Left colon (tissue), 2 donors: ENCODE results near the gene MSL3. TPM values are rescaled to one million over a fixed set of nuclear protein-coding genes. Genes with fewer than 3 reads are reported as not detected.
A peak's percentile ranks its signal among the peaks of the same experiment; 100 is the strongest.

Experiments
- ATAC-seq: fragments of 200-7000 bp; cut with Tn5 transposase; one replicate; pipeline ENCODE4 v1.9.1; 2020; ENCODE audit warnings: mild to moderate bottlenecking, moderate library complexity
- DNase-seq, 2 donors: peaks; one replicate each; pipeline ENCODE4 v3.0.0-alpha.2; 2020
- intact Hi-C, 2 donors: fragments of 100-400 bp; cut with DNase I in 1 of 2; cut with micrococcal nuclease in 1 of 2; formaldehyde crosslinking; loops; one replicate each; pipeline versions ENCODE4 v1.11.2 to v1.14.0; 2022; cut with DNase I, micrococcal nuclease
- total RNA-seq, 2 donors: library from RNA; stranded (reverse); fragmentation: NEBNext Ultra II Directional; extraction: Animal tissue kit (Norgen Biotek cat#: 25700); gene quantifications; one replicate each; pipeline ENCODE4 v1.2.1, GENCODE V29; 2021
- donor health status: DM: no; HTN: no; CAD: no.
- donor health status: DM: yes; HTN: yes; CAD: no.

MSL3 gene
- total RNA-seq, 2 donors from 2014 or later: 14.9 to 16.6 TPM

GRCh38 chrX:11758400-11759171, 549 bp downstream of the MSL3 start:
- DNase-seq: peak; percentile 85 to 90
- peak; percentile 79 for ATAC-seq
- intact Hi-C loops: no loop called here

GRCh38 chrX:11759172-11759460, 1.1 kb downstream of the MSL3 start:
- ATAC-seq: no peak
- intact Hi-C loops: no loop called here
- DNase-seq: no peak

- peak; percentile 88 for ATAC-seq
- peak; percentile 73 to 86 for DNase-seq
- intact Hi-C loops: no loop called here
Measured at GRCh38 chrX:11759461-11760311, 1.6 kb downstream of the MSL3 start.

DNA sequence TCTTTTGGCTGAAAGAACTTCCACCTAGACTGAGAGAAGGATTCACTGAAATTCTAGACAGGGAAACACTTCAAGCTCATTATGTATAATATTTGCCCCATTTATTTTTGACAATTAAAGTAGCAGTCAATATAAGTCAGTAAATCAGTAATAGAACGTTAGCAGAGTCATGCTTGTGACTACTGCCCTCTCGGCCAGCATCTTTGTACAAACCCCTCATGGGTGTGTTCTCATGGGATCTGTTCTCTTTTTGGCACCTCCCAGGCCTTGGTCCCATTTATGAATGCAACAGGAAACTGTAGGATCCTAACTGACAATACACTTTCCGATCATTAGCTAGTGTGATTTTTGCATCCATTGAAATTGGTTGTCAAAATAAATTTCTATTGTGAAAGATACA, 2.9 kb downstream of the MSL3 start:
- DNase-seq (no peak), ATAC-seq (no peak)
- intact Hi-C loops: no loop called here

DNA sequence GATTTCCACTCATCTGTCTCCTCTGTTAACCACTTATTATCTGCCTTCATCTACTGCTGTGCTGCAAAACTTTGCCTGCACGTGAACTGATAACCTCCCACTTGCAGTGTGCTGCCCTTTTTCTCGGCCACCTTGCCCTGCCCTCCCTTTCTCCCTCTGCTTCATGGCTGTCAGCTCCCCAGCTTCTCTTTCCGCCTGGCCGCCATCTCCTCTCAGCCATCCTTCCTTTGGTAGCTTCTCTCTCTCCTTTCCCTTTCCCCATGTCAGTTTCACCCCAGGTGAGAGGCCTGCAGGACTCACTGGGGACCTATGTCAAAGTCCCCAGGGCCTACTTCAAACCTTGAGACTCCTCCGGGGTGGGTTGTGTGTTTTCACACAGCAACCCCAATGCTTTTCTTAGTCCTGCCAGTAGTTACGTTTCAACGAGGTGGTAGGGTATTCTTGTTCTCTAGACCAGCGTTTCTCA, 6.6 kb downstream of the MSL3 start:
- no peak for ATAC-seq
- no peak for DNase-seq
- intact Hi-C loops: loop anchor here in 1 of 2 donors (5.0 kb wide), 1 partner anchor 232 kb away; no protein-coding TSS in a partner anchor

DNA sequence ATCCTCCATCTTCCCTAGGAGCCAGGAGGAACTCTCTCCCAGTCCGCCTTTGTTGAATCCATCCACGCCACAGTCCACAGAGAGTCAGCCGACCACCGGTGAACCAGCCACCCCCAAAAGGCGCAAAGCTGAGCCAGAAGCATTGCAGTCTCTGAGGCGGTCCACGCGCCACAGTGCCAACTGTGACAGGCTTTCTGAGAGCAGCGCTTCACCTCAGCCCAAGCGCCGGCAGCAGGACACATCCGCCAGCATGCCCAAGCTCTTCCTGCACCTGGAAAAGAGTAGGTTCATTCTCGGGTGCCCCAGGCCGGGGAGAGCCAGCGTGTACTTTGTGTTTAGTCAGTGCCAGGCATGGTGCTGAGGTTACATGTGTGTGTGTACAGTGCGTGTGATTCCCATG, 7.4 kb downstream of the MSL3 start:
- no peak for ATAC-seq
- intact Hi-C loops: loop anchor here in 1 of 2 donors (5.0 kb wide), 1 partner anchor 233 kb away; no protein-coding TSS in a partner anchor

GRCh38 chrX:11766487-11766886, 8.4 kb downstream of the MSL3 start:
- intact Hi-C loops: loop anchor here in 1 of 2 donors (5.0 kb wide), 1 partner anchor 234 kb away; no protein-coding TSS in a partner anchor
- ATAC-seq (no peak), DNase-seq (no peak)

More for the DNA sequence above, 7.4 kb downstream of the MSL3 start:
- DNase-seq: no peak

DNA sequence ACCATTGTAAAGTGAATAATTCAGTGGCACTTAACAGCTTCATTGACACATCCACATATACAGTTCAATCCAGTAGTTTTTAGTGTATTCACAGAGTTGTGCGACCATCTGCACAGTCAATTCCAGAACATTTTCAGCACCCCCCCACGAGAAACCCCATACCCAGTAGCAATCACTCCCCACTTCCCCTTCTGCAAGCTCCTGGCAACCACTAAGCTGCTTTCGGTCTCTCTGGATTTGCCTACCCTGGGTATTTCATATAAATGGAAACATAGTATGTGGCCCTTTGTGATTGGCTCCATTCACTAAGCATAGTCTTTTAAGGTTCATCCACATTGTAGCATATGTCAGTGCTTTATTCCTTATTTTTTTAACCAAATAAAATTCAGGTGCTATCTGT, 10.0 kb downstream of the MSL3 start:
- DNase-seq: no peak
- ATAC-seq: no peak
- intact Hi-C loops: loop anchor here in 1 of 2 donors (5.0 kb wide), 1 partner anchor 236 kb away; no protein-coding TSS in a partner anchor

- intact Hi-C loops: loop anchor here in 1 of 2 donors (10.0 kb wide), 1 partner anchor 626 kb away; no protein-coding TSS in a partner anchor
Measured at GRCh38 chrX:11770320-11770719, 12.3 kb downstream of the MSL3 start.

GRCh38 chrX:11778230-11778629, 20.2 kb downstream of the MSL3 start:
- no peak for ATAC-seq
- intact Hi-C loops: loop anchor here in 1 of 2 donors (10.0 kb wide), 1 partner anchor 633 kb away; no protein-coding TSS in a partner anchor

More at GRCh38 chrX:11770320-11770719, 12.3 kb downstream of the MSL3 start:
- DNase-seq: peak in 1 of 2 donors; percentile 27
- peak; percentile 80 for ATAC-seq

DNA sequence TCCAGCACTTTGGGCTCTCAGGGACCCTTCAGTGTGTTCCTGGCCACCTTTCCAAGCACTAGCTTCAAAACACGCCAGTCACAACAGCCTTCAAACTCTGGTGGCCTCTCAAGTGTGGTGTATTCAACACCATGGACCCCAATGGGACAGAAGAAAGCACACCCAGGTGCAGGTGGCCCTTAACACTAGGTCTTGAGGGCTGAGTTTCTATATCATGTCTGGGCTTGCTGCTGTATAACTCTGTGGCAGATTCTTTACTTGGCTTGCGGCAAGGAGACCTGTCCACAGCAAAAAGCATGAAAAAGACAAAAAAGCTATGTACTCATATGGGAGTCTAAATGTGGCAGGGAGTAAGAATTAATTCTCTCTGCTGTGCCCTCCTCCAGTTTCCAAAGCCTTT, 23.1 kb downstream of the MSL3 start:
- DNase-seq (no peak), ATAC-seq (no peak)
- intact Hi-C loops: no loop called here

More at GRCh38 chrX:11778230-11778629, 20.2 kb downstream of the MSL3 start:
- DNase-seq: no peak

GRCh38 chrX:11781734-11782370, 23.8 kb downstream of the MSL3 start:
- DNase-seq: no peak
- intact Hi-C loops: no loop called here
- ATAC-seq: no peak

DNA sequence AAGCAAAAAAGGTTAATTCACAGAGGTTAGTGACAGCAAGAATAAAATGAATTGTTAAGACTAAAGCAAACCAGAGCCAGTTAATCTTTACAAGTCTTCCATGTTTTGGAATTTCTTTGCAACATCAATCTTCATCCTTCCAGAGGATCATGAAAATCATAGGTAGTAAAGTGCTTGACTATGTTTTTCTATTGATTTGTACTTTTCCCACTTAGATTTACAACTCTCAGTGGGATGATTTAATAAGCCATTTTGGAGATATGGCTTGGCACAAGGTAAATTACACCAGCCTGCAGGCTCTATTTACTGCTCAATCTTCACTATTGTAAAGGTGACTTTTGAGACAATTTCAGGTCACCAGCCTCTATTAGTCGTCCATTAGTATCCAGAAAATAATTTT, 26.5 kb downstream of the MSL3 start:
- intact Hi-C loops: no loop called here

DNA sequence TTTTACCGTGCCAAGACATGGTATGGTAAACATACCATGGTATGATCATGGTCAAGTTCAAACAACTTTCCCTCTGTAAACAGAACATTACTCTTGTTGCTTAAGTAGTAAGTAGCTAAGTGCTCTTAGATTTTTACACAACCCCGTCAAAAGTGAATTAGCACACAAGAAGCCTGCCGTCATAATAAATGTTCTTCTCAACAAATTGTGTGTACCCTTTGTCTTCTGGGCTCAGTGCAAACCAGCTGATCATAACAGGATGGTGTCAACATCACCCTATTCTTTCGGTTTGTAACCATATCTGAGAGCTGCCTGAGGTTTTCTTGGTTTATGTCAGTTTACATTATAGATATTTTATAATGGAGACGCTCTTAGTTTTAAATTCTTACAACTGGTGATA, 28.8 kb downstream of the MSL3 start:
- intact Hi-C loops: no loop called here
- DNase-seq: no peak
- ATAC-seq: no peak

More for the DNA sequence above, 26.5 kb downstream of the MSL3 start:
- no peak for DNase-seq
- ATAC-seq: no peak

GRCh38 chrX:11787564-11787963, 29.5 kb downstream of the MSL3 start:
- intact Hi-C loops: no loop called here
- DNase-seq (peak; percentile 27 to 59), ATAC-seq (no peak)

DNA sequence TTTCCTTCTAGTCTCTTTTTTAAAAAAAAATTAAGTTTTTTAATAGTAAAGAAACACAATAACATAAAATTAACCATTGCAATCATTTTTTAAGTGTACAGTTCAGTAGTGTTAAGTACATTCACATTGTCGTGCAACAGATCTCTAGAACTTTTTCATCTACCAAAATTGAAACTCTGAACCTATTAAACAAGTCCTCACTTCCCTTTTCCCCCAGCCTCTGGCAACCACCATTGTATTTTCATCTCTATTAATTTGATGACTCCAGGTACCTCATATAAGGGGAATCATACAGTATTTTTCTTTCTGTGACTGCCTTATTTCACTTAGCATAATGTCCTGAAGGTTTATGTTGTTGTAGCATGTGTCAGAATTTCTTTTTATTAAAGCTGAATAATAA, 31.8 kb downstream of the MSL3 start:
- intact Hi-C loops: no loop called here
- no peak for DNase-seq
- ATAC-seq: no peak

GRCh38 chrX:11791090-11791489, 33.1 kb downstream of the MSL3 start:
- DNase-seq (no peak), ATAC-seq (no peak)
- intact Hi-C loops: no loop called here

DNA sequence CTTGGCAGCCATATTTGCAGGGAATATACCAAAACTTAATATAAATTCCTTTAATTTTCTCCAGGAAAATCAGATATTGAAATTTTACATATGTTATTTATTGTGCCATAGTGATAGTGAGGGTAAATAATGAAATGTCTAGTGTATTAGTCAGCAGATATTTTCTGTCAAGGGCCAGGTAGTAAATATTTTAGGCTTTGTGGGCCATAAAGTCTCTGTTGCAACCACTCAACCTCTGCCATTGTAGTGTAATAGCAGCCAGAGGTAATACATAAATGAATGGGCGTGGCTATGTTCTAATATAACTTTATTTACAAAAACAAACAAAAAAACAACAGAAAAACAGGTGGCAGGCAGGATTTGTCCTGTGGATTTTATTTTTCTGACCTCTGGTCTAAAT, 33.5 kb downstream of the MSL3 start:
- intact Hi-C loops: no loop called here
- no peak for DNase-seq
- ATAC-seq: no peak
